ENCODE results near the gene KATNB1. TPM values are rescaled to one million over a fixed set of nuclear protein-coding genes. Genes with fewer than 3 reads are reported as not detected.

The KATNB1 gene
- total and polyA plus RNA-seq, 2 of the 8 experiments (the other 6 are each of a cell fraction or from before 2014, with no cell fraction given) = 50.2 to 60.4 TPM

- TF ChIP-seq, protein P1, sequence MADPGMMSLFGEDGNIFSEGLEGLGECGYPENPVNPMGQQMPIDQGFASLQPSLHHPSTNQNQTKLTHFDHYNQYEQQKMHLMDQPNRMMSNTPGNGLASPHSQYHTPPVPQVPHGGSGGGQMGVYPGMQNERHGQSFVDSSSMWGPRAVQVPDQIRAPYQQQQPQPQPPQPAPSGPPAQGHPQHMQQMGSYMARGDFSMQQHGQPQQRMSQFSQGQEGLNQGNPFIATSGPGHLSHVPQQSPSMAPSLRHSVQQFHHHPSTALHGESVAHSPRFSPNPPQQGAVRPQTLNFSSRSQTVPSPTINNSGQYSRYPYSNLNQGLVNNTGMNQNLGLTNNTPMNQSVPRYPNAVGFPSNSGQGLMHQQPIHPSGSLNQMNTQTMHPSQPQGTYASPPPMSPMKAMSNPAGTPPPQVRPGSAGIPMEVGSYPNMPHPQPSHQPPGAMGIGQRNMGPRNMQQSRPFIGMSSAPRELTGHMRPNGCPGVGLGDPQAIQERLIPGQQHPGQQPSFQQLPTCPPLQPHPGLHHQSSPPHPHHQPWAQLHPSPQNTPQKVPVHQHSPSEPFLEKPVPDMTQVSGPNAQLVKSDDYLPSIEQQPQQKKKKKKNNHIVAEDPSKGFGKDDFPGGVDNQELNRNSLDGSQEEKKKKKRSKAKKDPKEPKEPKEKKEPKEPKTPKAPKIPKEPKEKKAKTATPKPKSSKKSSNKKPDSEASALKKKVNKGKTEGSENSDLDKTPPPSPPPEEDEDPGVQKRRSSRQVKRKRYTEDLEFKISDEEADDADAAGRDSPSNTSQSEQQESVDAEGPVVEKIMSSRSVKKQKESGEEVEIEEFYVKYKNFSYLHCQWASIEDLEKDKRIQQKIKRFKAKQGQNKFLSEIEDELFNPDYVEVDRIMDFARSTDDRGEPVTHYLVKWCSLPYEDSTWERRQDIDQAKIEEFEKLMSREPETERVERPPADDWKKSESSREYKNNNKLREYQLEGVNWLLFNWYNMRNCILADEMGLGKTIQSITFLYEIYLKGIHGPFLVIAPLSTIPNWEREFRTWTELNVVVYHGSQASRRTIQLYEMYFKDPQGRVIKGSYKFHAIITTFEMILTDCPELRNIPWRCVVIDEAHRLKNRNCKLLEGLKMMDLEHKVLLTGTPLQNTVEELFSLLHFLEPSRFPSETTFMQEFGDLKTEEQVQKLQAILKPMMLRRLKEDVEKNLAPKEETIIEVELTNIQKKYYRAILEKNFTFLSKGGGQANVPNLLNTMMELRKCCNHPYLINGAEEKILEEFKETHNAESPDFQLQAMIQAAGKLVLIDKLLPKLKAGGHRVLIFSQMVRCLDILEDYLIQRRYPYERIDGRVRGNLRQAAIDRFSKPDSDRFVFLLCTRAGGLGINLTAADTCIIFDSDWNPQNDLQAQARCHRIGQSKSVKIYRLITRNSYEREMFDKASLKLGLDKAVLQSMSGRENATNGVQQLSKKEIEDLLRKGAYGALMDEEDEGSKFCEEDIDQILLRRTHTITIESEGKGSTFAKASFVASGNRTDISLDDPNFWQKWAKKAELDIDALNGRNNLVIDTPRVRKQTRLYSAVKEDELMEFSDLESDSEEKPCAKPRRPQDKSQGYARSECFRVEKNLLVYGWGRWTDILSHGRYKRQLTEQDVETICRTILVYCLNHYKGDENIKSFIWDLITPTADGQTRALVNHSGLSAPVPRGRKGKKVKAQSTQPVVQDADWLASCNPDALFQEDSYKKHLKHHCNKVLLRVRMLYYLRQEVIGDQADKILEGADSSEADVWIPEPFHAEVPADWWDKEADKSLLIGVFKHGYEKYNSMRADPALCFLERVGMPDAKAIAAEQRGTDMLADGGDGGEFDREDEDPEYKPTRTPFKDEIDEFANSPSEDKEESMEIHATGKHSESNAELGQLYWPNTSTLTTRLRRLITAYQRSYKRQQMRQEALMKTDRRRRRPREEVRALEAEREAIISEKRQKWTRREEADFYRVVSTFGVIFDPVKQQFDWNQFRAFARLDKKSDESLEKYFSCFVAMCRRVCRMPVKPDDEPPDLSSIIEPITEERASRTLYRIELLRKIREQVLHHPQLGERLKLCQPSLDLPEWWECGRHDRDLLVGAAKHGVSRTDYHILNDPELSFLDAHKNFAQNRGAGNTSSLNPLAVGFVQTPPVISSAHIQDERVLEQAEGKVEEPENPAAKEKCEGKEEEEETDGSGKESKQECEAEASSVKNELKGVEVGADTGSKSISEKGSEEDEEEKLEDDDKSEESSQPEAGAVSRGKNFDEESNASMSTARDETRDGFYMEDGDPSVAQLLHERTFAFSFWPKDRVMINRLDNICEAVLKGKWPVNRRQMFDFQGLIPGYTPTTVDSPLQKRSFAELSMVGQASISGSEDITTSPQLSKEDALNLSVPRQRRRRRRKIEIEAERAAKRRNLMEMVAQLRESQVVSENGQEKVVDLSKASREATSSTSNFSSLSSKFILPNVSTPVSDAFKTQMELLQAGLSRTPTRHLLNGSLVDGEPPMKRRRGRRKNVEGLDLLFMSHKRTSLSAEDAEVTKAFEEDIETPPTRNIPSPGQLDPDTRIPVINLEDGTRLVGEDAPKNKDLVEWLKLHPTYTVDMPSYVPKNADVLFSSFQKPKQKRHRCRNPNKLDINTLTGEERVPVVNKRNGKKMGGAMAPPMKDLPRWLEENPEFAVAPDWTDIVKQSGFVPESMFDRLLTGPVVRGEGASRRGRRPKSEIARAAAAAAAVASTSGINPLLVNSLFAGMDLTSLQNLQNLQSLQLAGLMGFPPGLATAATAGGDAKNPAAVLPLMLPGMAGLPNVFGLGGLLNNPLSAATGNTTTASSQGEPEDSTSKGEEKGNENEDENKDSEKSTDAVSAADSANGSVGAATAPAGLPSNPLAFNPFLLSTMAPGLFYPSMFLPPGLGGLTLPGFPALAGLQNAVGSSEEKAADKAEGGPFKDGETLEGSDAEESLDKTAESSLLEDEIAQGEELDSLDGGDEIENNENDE (IDR thresholded peaks at IDR 0.05; ENCODE audit: insufficient replicate concordance, low read length) = no peak
- TF ChIP-seq FOSL1 (IDR thresholded peaks at IDR 0.05; ENCODE audit: insufficient read depth, low read depth, low read length) (no peak), BACH1 (IDR thresholded peaks at IDR 0.05; ENCODE audit: low read length) (no peak), SUZ12 (IDR thresholded peaks at IDR 0.05; ENCODE audit: low read length) (no peak), YY1 (IDR thresholded peaks at IDR 0.05; ENCODE audit: low read depth, low read length) (no peak), NRF1 (IDR thresholded peaks at IDR 0.05; ENCODE audit: low read depth, low read length) (no peak), JUND (IDR thresholded peaks at IDR 0.05; ENCODE audit: low read length) (no peak), HDAC6 (IDR thresholded peaks at IDR 0.05; ENCODE audit: low read depth, low read length) (no peak), ZNF274 (IDR thresholded peaks at IDR 0.05; ENCODE audit: borderline replicate concordance, extremely low read depth, low read length) (no peak), SRF (IDR thresholded peaks at IDR 0.05; ENCODE audit: low read depth, low read length) (no peak), SIRT6 (IDR thresholded peaks at IDR 0.05; ENCODE audit: low read length) (no peak), CTBP2 (IDR thresholded peaks at IDR 0.05; ENCODE audit: borderline replicate concordance, insufficient read depth, insufficient read length, low read length) (no peak), TAF7 (optimal IDR thresholded peaks at IDR 0.05; ENCODE audit: borderline replicate concordance, low read depth, low read length) (no peak)
These were observed 26.4 kb downstream of the KATNB1 start (continued) for GRCh38 chr16:57761957-57762356.

Data from H1 (cell line).